ENCODE results near the gene WASHC3.

Gene WASHC3

DNA sequence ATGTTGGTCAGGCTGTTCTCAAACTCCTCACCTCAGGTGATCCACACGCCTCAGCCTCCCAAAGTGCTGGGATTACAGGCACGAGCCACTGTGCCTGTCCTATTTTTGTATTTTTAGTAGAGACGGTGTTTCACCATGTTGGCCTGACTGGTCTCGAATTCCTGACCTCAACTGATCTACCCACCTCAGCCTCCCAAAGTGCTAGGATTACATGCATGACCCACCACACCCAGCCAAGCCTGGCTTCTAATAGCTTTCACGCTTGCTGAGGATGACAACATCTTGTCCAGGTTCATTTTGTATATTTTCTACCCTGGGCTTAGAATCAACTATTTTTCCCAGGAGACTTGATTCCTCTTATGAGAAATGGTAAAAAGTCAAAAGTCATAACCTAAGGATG lies 64.7 kb downstream of the WASHC3 start:
- Histone ChIP-seq H3K4me3 (no peak overlapping the region), H3K27ac (no peak overlapping the region)

DNA sequence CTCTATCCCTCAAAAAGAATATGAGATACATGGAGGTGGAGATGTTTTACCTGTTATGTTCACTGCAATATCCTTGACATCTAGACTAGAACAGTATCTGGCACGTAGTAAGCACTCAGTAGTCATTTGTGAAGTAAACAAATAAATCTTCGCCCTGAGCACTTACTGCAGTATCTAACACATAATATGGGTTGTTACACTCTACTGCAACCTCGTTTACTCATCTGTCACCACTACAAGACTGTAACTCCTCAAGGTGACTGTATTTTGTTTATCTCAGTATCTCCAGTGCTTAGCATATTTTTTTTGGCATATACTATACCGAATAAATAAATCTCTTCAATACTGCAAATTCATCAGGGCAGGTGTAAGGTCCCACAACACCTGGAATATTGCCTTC lies 66.1 kb downstream of the WASHC3 start:
- Histone ChIP-seq H3K4me3 (no peak overlapping the region), H3K27ac (no peak overlapping the region)

DNA sequence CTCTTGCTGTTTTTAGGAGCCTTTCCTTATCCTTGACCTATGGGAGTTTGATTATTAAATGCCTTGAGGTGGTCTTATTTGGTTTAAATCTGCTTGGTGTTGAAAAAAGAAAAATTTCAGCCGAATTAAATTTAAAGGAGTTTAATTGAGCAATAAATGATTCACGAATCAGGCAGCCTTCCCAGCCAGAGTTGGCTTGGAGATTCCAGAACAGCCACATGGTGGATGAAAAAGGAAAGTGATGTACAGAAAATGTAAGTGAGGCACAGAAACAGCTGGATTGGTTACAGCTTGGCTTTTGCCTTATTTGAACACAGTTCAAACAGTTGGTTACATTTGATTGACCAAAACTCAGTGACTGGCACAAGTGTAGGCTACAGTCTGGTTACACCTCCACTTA lies 69.7 kb downstream of the WASHC3 start:
- H3K4me3 ChIP-seq: no peak overlapping the region

DNA sequence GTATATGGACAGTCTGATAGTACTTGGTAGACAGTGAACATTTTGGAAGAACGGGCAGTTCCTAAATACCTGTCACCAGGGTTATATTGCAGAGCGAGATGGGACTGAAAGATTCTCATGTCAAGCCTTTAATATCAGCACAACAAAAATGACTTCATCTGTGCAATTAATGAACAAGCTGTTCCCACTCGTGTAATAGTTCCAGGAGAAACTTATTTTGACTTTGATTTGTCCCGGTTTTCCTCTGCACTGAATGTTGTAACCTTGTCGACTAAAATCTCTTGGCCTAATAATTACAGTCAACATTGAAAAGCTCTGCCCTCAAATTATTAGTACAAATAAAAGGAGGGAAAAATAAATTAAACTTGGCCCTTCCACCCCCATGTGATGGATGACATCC lies 79.5 kb downstream of the WASHC3 start:
- H3K4me3 ChIP-seq: no peak overlapping the region
- no peak overlapping the region for H3K27ac ChIP-seq

More for the DNA sequence above, 69.7 kb downstream of the WASHC3 start:
- H3K27ac ChIP-seq: no peak overlapping the region

DNA sequence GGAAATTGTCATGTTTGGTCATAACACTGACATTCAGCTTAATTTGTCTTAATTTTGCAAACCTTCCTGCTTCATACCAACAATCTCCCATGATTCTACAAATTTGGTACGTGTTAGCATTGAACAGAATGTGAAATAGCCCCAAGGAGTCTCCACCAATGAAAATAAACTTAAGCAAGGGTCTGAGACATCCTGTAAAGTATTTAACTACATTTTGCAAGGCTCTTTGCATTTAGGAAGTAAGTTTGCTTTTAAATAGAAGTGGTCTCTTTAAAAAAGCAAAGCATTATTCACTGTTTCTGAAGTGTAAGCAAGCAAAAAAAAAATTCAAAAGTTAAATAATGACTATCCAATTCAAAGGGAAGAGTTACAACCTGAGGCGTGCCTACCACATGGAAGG lies 79.9 kb downstream of the WASHC3 start:
- Histone ChIP-seq H3K27ac (no peak overlapping the region), H3K4me3 (no peak overlapping the region)

DNA sequence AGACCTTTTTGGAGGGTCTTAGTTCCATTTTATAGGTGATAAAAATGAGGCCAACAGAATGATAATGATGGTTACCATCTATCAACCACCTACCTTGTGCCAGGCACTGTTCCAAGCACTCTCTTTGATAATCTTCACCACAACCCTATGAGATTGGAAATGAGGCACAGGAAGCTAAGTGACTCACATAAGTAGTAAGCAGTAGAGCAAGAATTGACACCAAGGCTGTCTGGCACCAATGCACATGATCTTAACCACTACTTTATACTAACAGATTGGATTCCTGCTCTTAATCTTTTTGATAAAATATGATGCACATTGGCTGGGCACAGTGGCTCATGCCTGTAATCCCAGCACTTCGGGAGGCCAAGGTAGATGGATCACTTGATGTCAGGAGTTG lies 93.0 kb downstream of the WASHC3 start:
- no peak overlapping the region for H3K4me3 ChIP-seq
- no peak overlapping the region for H3K27ac ChIP-seq

DNA sequence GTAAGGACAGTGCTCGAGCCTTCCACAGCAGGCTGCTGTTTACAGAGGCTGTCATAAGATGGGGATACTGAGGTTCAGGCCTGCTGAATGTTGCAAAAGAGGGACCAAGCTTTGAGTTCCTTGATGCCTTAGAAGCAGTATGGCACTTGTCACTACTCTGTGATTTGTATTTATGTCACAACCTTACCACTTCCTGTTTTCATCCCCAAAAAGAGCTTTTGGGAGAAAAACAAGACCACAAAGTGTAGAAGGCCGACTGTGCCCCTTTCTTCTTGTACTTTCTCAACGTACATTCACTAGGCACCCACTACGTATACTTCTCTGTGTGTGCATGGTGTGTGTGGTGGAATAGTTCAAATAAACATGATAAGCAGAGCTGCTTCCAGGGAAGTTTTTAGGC lies 94.3 kb downstream of the WASHC3 start:
- H3K27ac ChIP-seq: no peak overlapping the region

DNA sequence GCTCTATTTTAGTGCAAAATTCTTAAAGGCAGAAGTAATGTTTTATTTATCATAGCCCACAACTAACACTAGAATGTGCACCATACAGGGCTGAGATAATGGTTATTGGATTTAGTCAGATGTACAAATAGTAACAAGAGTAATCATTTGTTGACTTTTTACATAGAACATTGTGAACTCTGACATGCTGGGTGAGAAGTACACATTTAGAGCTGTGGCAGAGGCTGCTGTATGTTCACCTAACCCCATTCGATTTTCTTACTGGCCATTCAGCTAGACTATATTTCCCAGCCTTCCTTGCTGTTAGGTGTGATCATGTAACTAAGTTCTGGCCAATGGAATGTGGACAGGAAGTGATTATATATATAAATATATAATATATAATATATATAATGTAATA lies 95.3 kb downstream of the WASHC3 start:
- Histone ChIP-seq H3K4me3 (no peak overlapping the region), H3K27ac (no peak overlapping the region)

More for the DNA sequence above, 94.3 kb downstream of the WASHC3 start:
- H3K4me3 ChIP-seq: no peak overlapping the region

DNA sequence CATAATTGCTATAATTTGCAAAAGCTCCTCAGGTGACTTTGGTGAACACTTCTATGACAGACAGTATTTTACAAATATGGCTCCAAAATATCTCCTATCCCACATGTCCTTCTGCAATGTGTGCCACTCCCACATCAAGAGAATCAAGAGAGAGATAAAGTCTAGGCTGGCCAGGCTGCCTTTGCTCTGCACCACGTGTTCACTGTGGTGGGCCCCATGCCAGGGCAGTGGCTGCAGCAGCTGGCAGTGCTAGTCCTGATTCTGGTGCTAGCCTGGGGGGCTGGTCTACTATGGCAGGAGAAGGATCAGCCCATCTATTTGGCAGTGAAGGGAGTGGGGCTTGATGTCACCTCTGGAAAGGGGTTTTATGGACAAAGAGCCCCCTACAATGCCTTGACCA lies 98.1 kb downstream of the WASHC3 start:
- Histone ChIP-seq H3K27ac (no peak overlapping the region), H3K4me3 (no peak overlapping the region)

Data from skin epidermis (tissue), 12 donors.